Measurements from ENCODE around the gene RAC2.

The RAC2 gene

GRCh38 chr22:37263966-37264887 lies 20.2 kb upstream of the RAC2 start:
- no peak overlapping the region for H3K4me3 ChIP-seq (replicated peaks in 1 of 2; ENCODE audit: low read depth in 2 of 2, low read length in 2 of 2)
- no peak for DNase-seq (ENCODE audit: low read depth in 2 of 2)
- no peak for TF ChIP-seq CTCF (IDR thresholded peaks at IDR 0.05; ENCODE audit: low read depth, low read length)

GRCh38 chr22:37262346-37262745 lies 18.3 kb upstream of the RAC2 start:
- no peak for DNase-seq (ENCODE audit: low read depth in 2 of 2)
- H3K4me3 ChIP-seq (replicated peaks in 1 of 2; ENCODE audit: low read depth in 2 of 2, low read length in 2 of 2): no peak overlapping the region
- no peak for TF ChIP-seq CTCF (IDR thresholded peaks at IDR 0.05; ENCODE audit: low read depth, low read length)

GRCh38 chr22:37260901-37261336 lies 16.9 kb upstream of the RAC2 start:
- TF ChIP-seq CTCF (IDR thresholded peaks at IDR 0.05; ENCODE audit: low read depth, low read length): peak; percentile 92
- DNase-seq (ENCODE audit: low read depth in 2 of 2): peak; percentile 71 to 72
- H3K4me3 ChIP-seq (replicated peaks in 1 of 2; ENCODE audit: low read depth in 2 of 2, low read length in 2 of 2): no peak overlapping the region

GRCh38 chr22:37260155-37260795 lies 16.2 kb upstream of the RAC2 start:
- no peak overlapping the region for H3K4me3 ChIP-seq (replicated peaks in 1 of 2; ENCODE audit: low read depth in 2 of 2, low read length in 2 of 2)
- DNase-seq (ENCODE audit: low read depth in 2 of 2): no peak
- no peak for TF ChIP-seq CTCF (IDR thresholded peaks at IDR 0.05; ENCODE audit: low read depth, low read length)

GRCh38 chr22:37259540-37260029 lies 15.5 kb upstream of the RAC2 start:
- DNase-seq (ENCODE audit: low read depth in 2 of 2): peak; percentile 65 to 70
- no peak overlapping the region for H3K4me3 ChIP-seq (replicated peaks in 1 of 2; ENCODE audit: low read depth in 2 of 2, low read length in 2 of 2)
- TF ChIP-seq CTCF (IDR thresholded peaks at IDR 0.05; ENCODE audit: low read depth, low read length): peak; percentile 75

- no peak for TF ChIP-seq CTCF (IDR thresholded peaks at IDR 0.05; ENCODE audit: low read depth, low read length)
- no peak overlapping the region for H3K4me3 ChIP-seq (replicated peaks in 1 of 2; ENCODE audit: low read depth in 2 of 2, low read length in 2 of 2)
- DNase-seq (ENCODE audit: low read depth in 2 of 2): no peak
Measured at GRCh38 chr22:37258753-37259401, 14.8 kb upstream of the RAC2 start.
